Myocyte (in vitro differentiated cells): ENCODE results near the gene TGFA. TPM values are rescaled to one million over a fixed set of nuclear protein-coding genes. Genes with fewer than 3 reads are reported as not detected.

Source experiments
- DNase-seq: peaks from one replicate; pipeline ENCODE4 v3.0.0-alpha.2; 2012; ENCODE audit warnings: low read depth
- total RNA-seq: library from RNA; depleted of rRNA; stranded (reverse); fragments of >200 nt; gene quantifications from 2 replicates; pipeline ENCODE4 v1.2.3, GENCODE V29; 2014

The TGFA gene
- total RNA-seq, 1 donor from 2014 or later, result 0.19 TPM

GRCh38 chr2:70499253-70499652 is 54.4 kb downstream of the TGFA start:
- DNase-seq, result no peak

- DNase-seq, result no peak
Measured at GRCh38 chr2:70498528-70498927, 55.1 kb downstream of the TGFA start.

- DNase-seq, result no peak
Measured at GRCh38 chr2:70498054-70498453, 55.6 kb downstream of the TGFA start.

GRCh38 chr2:70496819-70497218 is 56.8 kb downstream of the TGFA start:
- no peak for DNase-seq

GRCh38 chr2:70494293-70494886 is 59.2 kb downstream of the TGFA start:
- no peak for DNase-seq

- DNase-seq, result no peak
Measured at GRCh38 chr2:70490381-70490780, 63.2 kb downstream of the TGFA start.

- no peak for DNase-seq
Measured at GRCh38 chr2:70489165-70489564, 64.5 kb downstream of the TGFA start.

- DNase-seq, result no peak
Measured at GRCh38 chr2:70484086-70484485, 69.5 kb downstream of the TGFA start.

GRCh38 chr2:70482401-70482800 is 71.2 kb downstream of the TGFA start:
- no peak for DNase-seq

GRCh38 chr2:70480468-70480867 is 73.2 kb downstream of the TGFA start:
- DNase-seq, result no peak

- DNase-seq, result no peak
Measured at GRCh38 chr2:70479816-70480215, 73.8 kb downstream of the TGFA start.

GRCh38 chr2:70477441-70477844 is 76.2 kb downstream of the TGFA start:
- no peak for DNase-seq

GRCh38 chr2:70475266-70475665 is 78.4 kb downstream of the TGFA start:
- no peak for DNase-seq

GRCh38 chr2:70474256-70474848 is 79.3 kb downstream of the TGFA start:
- no peak for DNase-seq

- DNase-seq, result no peak
Measured at GRCh38 chr2:70473101-70473722, 80.4 kb downstream of the TGFA start.

- no peak for DNase-seq
Measured at GRCh38 chr2:70472221-70472890, 81.3 kb downstream of the TGFA start.

GRCh38 chr2:70471129-70471528 is 82.5 kb downstream of the TGFA start:
- no peak for DNase-seq

- no peak for DNase-seq
Measured at GRCh38 chr2:70469961-70470360, 83.7 kb downstream of the TGFA start.

- DNase-seq, result no peak
Measured at GRCh38 chr2:70469435-70469834, 84.2 kb downstream of the TGFA start.

GRCh38 chr2:70468878-70469277 is 84.7 kb downstream of the TGFA start:
- no peak for DNase-seq

GRCh38 chr2:70467831-70468779 is 85.5 kb downstream of the TGFA start:
- peak; percentile 16 for DNase-seq
